Measurements from ENCODE around the gene ALX1. TPM values are rescaled to one million over a fixed set of nuclear protein-coding genes. Genes with fewer than 3 reads are reported as not detected.

Gene ALX1
- total RNA-seq, 1 donor from 2014 or later: 3.1 TPM

DNA sequence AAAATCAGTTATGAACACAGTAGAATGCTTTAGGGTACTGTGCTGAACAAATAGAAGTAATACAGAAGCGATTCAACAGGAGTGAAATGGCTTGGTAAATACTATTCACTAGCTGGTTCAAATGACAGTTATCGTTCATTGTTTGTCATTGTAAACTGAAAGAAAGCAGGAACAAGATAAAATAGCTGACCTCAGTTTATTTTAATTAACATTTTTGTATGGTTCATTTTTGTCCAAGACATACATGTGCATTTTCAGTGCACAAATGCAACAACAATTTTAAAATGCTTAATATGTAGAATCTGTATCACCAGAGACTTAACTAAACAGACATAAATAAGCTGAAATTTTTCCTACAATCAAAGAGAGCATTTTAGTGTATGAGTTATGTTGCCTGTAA, 49.9 kb downstream of the ALX1 start:
- no peak for DNase-seq (ENCODE audit: low spot score)
- no peaks in the 10 kb centered on the region for H3K36me3 Mint-ChIP-seq (ENCODE audit: low read depth, unreplicated experiment)
- TF ChIP-seq, protein P1, sequence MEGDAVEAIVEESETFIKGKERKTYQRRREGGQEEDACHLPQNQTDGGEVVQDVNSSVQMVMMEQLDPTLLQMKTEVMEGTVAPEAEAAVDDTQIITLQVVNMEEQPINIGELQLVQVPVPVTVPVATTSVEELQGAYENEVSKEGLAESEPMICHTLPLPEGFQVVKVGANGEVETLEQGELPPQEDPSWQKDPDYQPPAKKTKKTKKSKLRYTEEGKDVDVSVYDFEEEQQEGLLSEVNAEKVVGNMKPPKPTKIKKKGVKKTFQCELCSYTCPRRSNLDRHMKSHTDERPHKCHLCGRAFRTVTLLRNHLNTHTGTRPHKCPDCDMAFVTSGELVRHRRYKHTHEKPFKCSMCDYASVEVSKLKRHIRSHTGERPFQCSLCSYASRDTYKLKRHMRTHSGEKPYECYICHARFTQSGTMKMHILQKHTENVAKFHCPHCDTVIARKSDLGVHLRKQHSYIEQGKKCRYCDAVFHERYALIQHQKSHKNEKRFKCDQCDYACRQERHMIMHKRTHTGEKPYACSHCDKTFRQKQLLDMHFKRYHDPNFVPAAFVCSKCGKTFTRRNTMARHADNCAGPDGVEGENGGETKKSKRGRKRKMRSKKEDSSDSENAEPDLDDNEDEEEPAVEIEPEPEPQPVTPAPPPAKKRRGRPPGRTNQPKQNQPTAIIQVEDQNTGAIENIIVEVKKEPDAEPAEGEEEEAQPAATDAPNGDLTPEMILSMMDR (IDR thresholded peaks at IDR 0.05; ENCODE audit: unreplicated experiment): no peak
- no peaks in the 10 kb centered on the region for H3K27me3 Mint-ChIP-seq (ENCODE audit: unreplicated experiment)
- H3K9me3 Mint-ChIP-seq (ENCODE audit: unreplicated experiment): no peaks in the 10 kb centered on the region
- H3K4me1 Mint-ChIP-seq (ENCODE audit: unreplicated experiment): peaks cover 4% of the 10 kb centered on the region
- no peak overlapping the region for H3K27ac Mint-ChIP-seq (ENCODE audit: unreplicated experiment)
- no peak overlapping the region for H3K4me3 Mint-ChIP-seq (ENCODE audit: unreplicated experiment)

DNA sequence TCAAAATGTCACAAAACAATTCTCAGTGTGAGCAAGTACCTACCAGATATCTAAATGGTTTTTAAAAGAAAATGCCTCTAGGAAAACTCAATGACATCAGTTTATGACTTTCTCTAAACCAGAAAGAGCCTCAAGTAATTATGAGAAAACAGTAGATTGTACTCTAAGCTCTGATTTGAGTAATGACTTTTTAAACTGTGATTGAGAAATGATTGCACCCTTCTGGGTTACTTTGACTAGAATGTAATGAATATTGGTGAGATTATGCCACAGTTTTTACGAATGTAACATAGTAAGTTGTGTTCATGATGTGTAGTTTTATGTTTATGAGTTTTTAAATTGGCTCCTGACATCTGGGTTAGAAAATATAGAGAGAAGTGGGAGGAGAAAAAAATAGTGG, 68.8 kb downstream of the ALX1 start:
- Mint-ChIP-seq H3K27me3 (ENCODE audit: unreplicated experiment) (no peaks in the 10 kb centered on the region), H3K36me3 (ENCODE audit: low read depth, unreplicated experiment) (no peaks in the 10 kb centered on the region), H3K9me3 (ENCODE audit: unreplicated experiment) (no peaks in the 10 kb centered on the region), H3K27ac (ENCODE audit: unreplicated experiment) (no peak overlapping the region), H3K4me1 (ENCODE audit: unreplicated experiment) (no peaks in the 10 kb centered on the region), H3K4me3 (ENCODE audit: unreplicated experiment) (no peak overlapping the region)
- DNase-seq (ENCODE audit: low spot score): no peak
- TF ChIP-seq, protein P1 (IDR thresholded peaks at IDR 0.05; ENCODE audit: unreplicated experiment): no peak

DNA sequence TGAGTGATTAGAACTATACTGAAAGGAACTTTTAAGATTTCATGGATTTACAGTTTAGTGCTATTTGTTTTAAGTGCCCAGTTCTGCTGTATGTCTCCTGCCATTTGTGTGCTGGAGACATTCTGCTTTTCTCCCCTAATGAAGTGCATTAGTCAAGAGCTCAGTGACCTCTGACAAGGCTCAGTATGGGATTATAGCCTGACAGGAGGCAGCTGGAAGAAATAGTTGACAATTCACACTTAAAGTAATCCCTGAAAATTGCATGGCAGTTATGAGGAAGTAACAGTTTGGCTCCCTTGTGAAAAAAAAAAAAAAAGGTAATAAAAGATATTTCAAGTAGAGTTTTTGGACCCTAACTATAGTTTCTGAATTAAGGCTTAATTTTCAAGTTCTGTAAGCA, 70.3 kb downstream of the ALX1 start:
- TF ChIP-seq, protein P1 (IDR thresholded peaks at IDR 0.05; ENCODE audit: unreplicated experiment): no peak
- Mint-ChIP-seq H3K4me1 (ENCODE audit: unreplicated experiment) (no peaks in the 10 kb centered on the region), H3K4me3 (ENCODE audit: unreplicated experiment) (no peak overlapping the region), H3K27me3 (ENCODE audit: unreplicated experiment) (no peaks in the 10 kb centered on the region), H3K27ac (ENCODE audit: unreplicated experiment) (no peak overlapping the region), H3K9me3 (ENCODE audit: unreplicated experiment) (no peaks in the 10 kb centered on the region), H3K36me3 (ENCODE audit: low read depth, unreplicated experiment) (no peaks in the 10 kb centered on the region)
- DNase-seq (ENCODE audit: low spot score): no peak

Other genes with a start within 250 kb of the ALX1 start
- 0.59 TPM for gene TSPAN19, start 243.9 kb upstream of the ALX1 start, total RNA-seq (ENCODE audit: unreplicated experiment)
- gene LRRIQ1, start 243.9 kb upstream of the ALX1 start, total RNA-seq (ENCODE audit: unreplicated experiment): 1.1 TPM